Heart right ventricle (tissue), 16 donors: ENCODE data around the gene WDPCP. TPM values are rescaled to one million over a fixed set of nuclear protein-coding genes. Genes with fewer than 3 reads are reported as not detected.

Experiments
- ATAC-seq, 8 donors: fragments of 200-7000 bp; cut with Tn5 transposase; one replicate each; pipeline ENCODE4 v1.9.1; 2020; ENCODE audit warnings: mild to moderate bottlenecking in 8 of 8, moderate library complexity in 8 of 8, moderate number of reproducible peaks in 1 of 8
- DNase-seq, 2 donors: peaks; one replicate each; pipeline ENCODE4 v3.0.0-alpha.2; 2020
- H3K27ac ChIP-seq, 10 donors: fragments of 200-600 bp; sonication (generic) in 2 of 10; one replicate each; pipeline versions ENCODE4 v1.5.0 to v1.8.0; 2020 to 2022; ENCODE audit warnings: mild to moderate bottlenecking in 3 of 10
- H3K27me3 ChIP-seq, 7 donors: fragments of 200-600 bp; one replicate each; pipeline ENCODE4 v1.8.0; 2021 to 2022; ENCODE audit warnings: mild to moderate bottlenecking in 2 of 7
- H3K36me3 ChIP-seq, 9 donors: fragments of 200-600 bp; sonication (generic) in 1 of 9; one replicate each; pipeline versions ENCODE4 v1.5.0 to v1.8.0; 2020 to 2022; ENCODE audit warnings: mild to moderate bottlenecking in 2 of 9
- H3K4me1 ChIP-seq, 9 donors: fragments of 200-600 bp; sonication (generic) in 1 of 9; one replicate each; pipeline versions ENCODE4 v1.5.0 to v1.8.0; 2020 to 2022; ENCODE audit warnings: mild to moderate bottlenecking in 4 of 9
- H3K4me3 ChIP-seq, 10 donors: fragments of 200-600 bp; sonication (generic) in 2 of 10; one replicate each; pipeline versions ENCODE4 v1.5.0 to v1.8.0; 2020 to 2022; ENCODE audit warnings: mild to moderate bottlenecking in 7 of 10, moderate library complexity in 2 of 10
- H3K9me3 ChIP-seq, 11 donors: fragments of 200-600 bp in 10 of 11; sonication (generic) in 2 of 11; one replicate each; pipeline versions ENCODE4 v1.5.0 to v1.8.0; 2013 to 2022; ENCODE audit warnings: mild to moderate bottlenecking in 2 of 11, control low read depth in 1 of 11, moderate library complexity in 1 of 11
- CTCF ChIP-seq, 9 donors: fragments of 200-600 bp; sonication (generic) in 2 of 9; IDR thresholded peaks; one replicate each; pipeline versions ENCODE4 v1.5.0 to v1.8.0; 2021 to 2022; ENCODE audit warnings: antibody characterized with exemption in 9 of 9, mild to moderate bottlenecking in 5 of 9, moderate library complexity in 1 of 9
- WGBS, 2 donors: extraction: QIAGEN DNeasy Blood & Tissue Kit; methylation state at CpG; one replicate each; pipeline ENCODE4 v1.1.7; 2013; ENCODE audit warnings: inconsistent platforms in 1 of 2; 5-methylcytosine and 5-hydroxymethylcytosine counted together
- intact Hi-C, 10 donors: fragments of 100-400 bp; cut with DNase I; formaldehyde crosslinking; loops; one replicate each; pipeline versions ENCODE4 v1.11.1 to v1.14.2; 2022
- polyA plus RNA-seq, 2 donors: library from polyadenylated mRNA; stranded (reverse); fragments of 200-250 nt; gene quantifications; one replicate each; pipeline ENCODE4 v1.2.3, GENCODE V29; 2013
- total RNA-seq, 10 donors: library from RNA; stranded (reverse); fragmentation: NEBNext Ultra II Directional in 3 of 10; extraction: Animal tissue kit (Norgen Biotek cat#: 25700) in 3 of 10; gene quantifications; one replicate each; pipeline versions ENCODE4 v1.2.1 to v1.2.4, GENCODE V29; 2021 to 2023
- donor health status: Arrhythmogenic right ventricular cardiomyopathy.
- donor health status: ischemic (EF 13 %, LVEDD 7.1; RV severe dilation, severe dysfunction).
- donor health status: healthy with polysubstance abuse.
- donor health status: DM: no; HTN: yes; CAD: no.
- donor health status: DM: no; HTN: no; CAD: no.
- donor health status: ischemic (EF 25% LVEDD 6.9; RV normal size, moderate dysfunction).
- donor health status: ischemic (EF 25% LVEDD 5.7; RV mildly dilated, moderate dysfunction).
- donor health status: healthy.
- donor health status: DM: yes; HTN: yes; CAD: no.
- donor health status: Ischemic cardiomyopathy.
- donor health status: ischemic (EF 35%, LVEDD 5.7; RV mildly dilated, moderate dysfunction).
- donor health status: nonischemic (EF 11% LVEDD 7.7; RV severe dilation, severe dysfunction).
- donor health status: DM: yes; HTN: yes; CAD: no.
- donor health status: PGD.
- donor health status: ischemic (EF 29% LVEDD 5.4; RV normal size, mild dysfunction).
- donor health status: nonischemic (EF 23%, LVEDD 6.1; RV moderate dilation, normal function).

The WDPCP gene
- total and polyA plus RNA-seq, 12 donors: 3.7 to 36.6 (median 20.2) TPM

GRCh38 chr2:63530704-63531279, 57.5 kb downstream of the WDPCP start:
- intact Hi-C loops: no loop called here
- H3K9me3 ChIP-seq: peaks cover 0 to 39% (median 0%) of the 10 kb centered on the region in 11 donors
- ATAC-seq: no peak

GRCh38 chr2:63525905-63526304, 62.4 kb downstream of the WDPCP start:
- no peaks in the 10 kb centered on the region for H3K27me3 ChIP-seq
- no peak for ATAC-seq
- WGBS, 2 donors: 81 to 92% methylated on average over 3 of the region's 3 CpGs

More at GRCh38 chr2:63530704-63531279, 57.5 kb downstream of the WDPCP start:
- no peak for DNase-seq
- TF ChIP-seq CTCF (IDR thresholded peaks at IDR 0.05): no peak
- no peaks in the 10 kb centered on the region for H3K27me3 ChIP-seq
- H3K27ac ChIP-seq: no peak overlapping the region
- H3K4me1 ChIP-seq: no peaks in the 10 kb centered on the region
- WGBS, 2 donors: 87 to 91% methylated on average over 16 of the region's 16 CpGs
- H3K36me3 ChIP-seq: no peaks in the 10 kb centered on the region
- H3K4me3 ChIP-seq: no peak overlapping the region

DNA sequence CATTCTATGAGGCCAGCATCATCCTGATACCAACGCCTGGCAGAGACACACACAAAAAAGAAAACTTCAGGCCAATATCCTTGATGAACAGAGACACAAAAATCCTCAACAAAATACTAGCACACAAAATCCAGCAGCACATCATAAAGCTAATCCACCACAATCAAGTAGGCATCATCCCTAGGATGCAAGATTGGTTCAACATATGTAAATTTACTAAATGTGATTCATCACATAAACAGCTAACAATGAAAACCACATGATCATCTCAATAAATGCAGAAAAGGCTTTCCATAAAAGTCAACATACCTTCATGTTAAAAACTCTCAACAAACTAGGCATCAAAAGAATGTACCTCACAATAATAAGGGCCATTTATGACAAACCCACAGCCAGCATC, 65.3 kb downstream of the WDPCP start:
- no peak overlapping the region for H3K27ac ChIP-seq
- intact Hi-C loops: no loop called here
- DNase-seq (no peak), ATAC-seq (no peak)
- peaks cover 0 to 58% (median 21%) of the 10 kb centered on the region in 11 donors for H3K9me3 ChIP-seq
- H3K27me3 ChIP-seq: no peaks in the 10 kb centered on the region
- H3K4me3 ChIP-seq: no peak overlapping the region
- no peaks in the 10 kb centered on the region for H3K4me1 ChIP-seq
- WGBS, 2 donors: 96 to 100% methylated on average over 1 of the region's 1 CpG
- no peaks in the 10 kb centered on the region for H3K36me3 ChIP-seq
- no peak for TF ChIP-seq CTCF (IDR thresholded peaks at IDR 0.05)

More at GRCh38 chr2:63525905-63526304, 62.4 kb downstream of the WDPCP start:
- H3K4me1 ChIP-seq: no peaks in the 10 kb centered on the region
- no peak for DNase-seq
- no peak overlapping the region for H3K27ac ChIP-seq
- intact Hi-C loops: no loop called here
- H3K4me3 ChIP-seq: no peak overlapping the region
- no peak for TF ChIP-seq CTCF (IDR thresholded peaks at IDR 0.05)
- peaks cover 0 to 47% (median 11%) of the 10 kb centered on the region in 11 donors for H3K9me3 ChIP-seq
- no peaks in the 10 kb centered on the region for H3K36me3 ChIP-seq

DNA sequence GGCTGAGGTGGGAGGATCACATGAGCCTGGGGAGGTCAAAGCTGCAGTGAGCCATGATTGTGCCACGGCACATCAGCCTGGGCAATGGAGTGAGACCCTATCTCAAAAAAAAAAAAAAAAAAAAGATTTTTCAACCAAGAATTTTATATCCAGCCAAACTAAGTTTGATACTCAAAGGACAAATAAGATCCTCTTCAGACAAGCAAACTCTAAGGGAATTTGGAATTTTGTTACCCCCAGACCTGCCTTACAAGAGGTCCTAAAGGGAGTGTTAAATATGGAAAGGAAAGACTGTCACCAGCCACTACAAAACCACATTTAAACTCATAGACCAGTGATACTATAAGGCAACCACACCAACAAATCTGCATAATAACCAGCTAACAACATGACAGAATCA, 67.5 kb downstream of the WDPCP start:
- Histone ChIP-seq H3K27ac (no peak overlapping the region), H3K4me1 (no peaks in the 10 kb centered on the region), H3K9me3 (peaks cover 0 to 58% (median 21%) of the 10 kb centered on the region in 11 donors), H3K4me3 (no peak overlapping the region), H3K27me3 (no peaks in the 10 kb centered on the region), H3K36me3 (no peaks in the 10 kb centered on the region)
- intact Hi-C loops: no loop called here
- no peak for DNase-seq
- WGBS, 2 donors: 91 to 96% methylated on average over 1 of the region's 1 CpG
- ATAC-seq: no peak
- no peak for TF ChIP-seq CTCF (IDR thresholded peaks at IDR 0.05)
